WERI-Rb-1 (cell line): ENCODE data around the gene KRCC1.

Experiments
- DNase-seq: peaks from one replicate; pipeline ENCODE4 v3.0.0-alpha.2; 2020
- H3K27ac ChIP-seq: fragments of 250-450 bp; sonication (Bioruptor Pico); 2 replicates; pipeline ENCODE4 v1.5.1; 2020; ENCODE audit warnings: mild to moderate bottlenecking, moderate library complexity
- H3K27me3 ChIP-seq: fragments of 250-450 bp; sonication (Bioruptor Pico); 2 replicates; pipeline ENCODE4 v1.5.1; 2021; ENCODE audit warnings: mild to moderate bottlenecking, low read depth, moderate library complexity; ENCODE audit not compliant: insufficient read depth, severe bottlenecking
- H3K36me3 ChIP-seq: fragments of 250-450 bp; sonication (Bioruptor Pico); 2 replicates; pipeline ENCODE4 v1.5.1; 2020; ENCODE audit warnings: mild to moderate bottlenecking, moderate library complexity
- H3K4me3 ChIP-seq: 2 replicates; pipeline ENCODE4 v1.5.1; 2011; ENCODE audit warnings: low read depth, mild to moderate bottlenecking, control low read depth, low read length
- H3K9me3 ChIP-seq: fragments of 250-450 bp; sonication (Bioruptor Pico); 2 replicates; pipeline ENCODE4 v1.5.1; 2021; ENCODE audit warnings: mild to moderate bottlenecking, moderate library complexity; ENCODE audit not compliant: severe bottlenecking
- CTCF ChIP-seq: IDR thresholded peaks from 2 replicates; pipeline ENCODE4 v1.5.1; 2011; ENCODE audit warnings: low read depth, mild to moderate bottlenecking, control low read depth, inconsistent platforms, low read length

KRCC1 gene

GRCh38 chr2:88097192-88097591 is 41.6 kb upstream of the KRCC1 start:
- no peaks in the 10 kb centered on the region for H3K36me3 ChIP-seq
- peaks cover 51% of the 10 kb centered on the region for H3K27me3 ChIP-seq
- H3K4me3 ChIP-seq: no peak overlapping the region
- H3K9me3 ChIP-seq: no peaks in the 10 kb centered on the region
- TF ChIP-seq CTCF: no peak
- no peak for DNase-seq
- H3K27ac ChIP-seq: no peak overlapping the region

- Histone ChIP-seq H3K36me3 (no peaks in the 10 kb centered on the region), H3K27ac (no peak overlapping the region), H3K27me3 (peaks cover 50% of the 10 kb centered on the region), H3K4me3 (no peak overlapping the region), H3K9me3 (no peaks in the 10 kb centered on the region)
- DNase-seq: no peak
- TF ChIP-seq CTCF: no peak
Observed at GRCh38 chr2:88096708-88097107, 41.1 kb upstream of the KRCC1 start.

- no peak for DNase-seq
- Histone ChIP-seq H3K4me3 (no peak overlapping the region), H3K27ac (no peak overlapping the region), H3K36me3 (no peaks in the 10 kb centered on the region), H3K9me3 (no peaks in the 10 kb centered on the region), H3K27me3 (peaks cover 38% of the 10 kb centered on the region)
- TF ChIP-seq CTCF: no peak
Observed at GRCh38 chr2:88095022-88095421, 39.4 kb upstream of the KRCC1 start.

- no peak for DNase-seq
- H3K27me3 ChIP-seq: peaks cover 29% of the 10 kb centered on the region
- H3K27ac ChIP-seq: no peak overlapping the region
- no peak for TF ChIP-seq CTCF
- no peaks in the 10 kb centered on the region for H3K36me3 ChIP-seq
- no peaks in the 10 kb centered on the region for H3K9me3 ChIP-seq
- H3K4me3 ChIP-seq: no peak overlapping the region
Observed at GRCh38 chr2:88092773-88093172, 37.2 kb upstream of the KRCC1 start.

- TF ChIP-seq CTCF: no peak
- no peak for DNase-seq
- Histone ChIP-seq H3K27me3 (peaks cover 29% of the 10 kb centered on the region), H3K27ac (no peak overlapping the region), H3K4me3 (no peak overlapping the region), H3K36me3 (no peaks in the 10 kb centered on the region), H3K9me3 (no peaks in the 10 kb centered on the region)
Observed at GRCh38 chr2:88091943-88092342, 36.4 kb upstream of the KRCC1 start.

GRCh38 chr2:88090446-88091283 is 35.1 kb upstream of the KRCC1 start:
- Histone ChIP-seq H3K27me3 (peaks cover 22% of the 10 kb centered on the region), H3K36me3 (no peaks in the 10 kb centered on the region), H3K27ac (no peak overlapping the region), H3K4me3 (no peak overlapping the region), H3K9me3 (no peaks in the 10 kb centered on the region)
- TF ChIP-seq CTCF: no peak
- DNase-seq: no peak
